ENCODE results near the gene TUBGCP5.
"Not testable (repeated sequence)": the region's sequence is repeated elsewhere in the genome, so short reads cannot be mapped to it uniquely, and the experiment has no call there.

The TUBGCP5 gene

GRCh38 chr15:23039143-23039916 lies at the start of gene TUBGCP5:
Gene TUBGCP5, minus strand, starts transcription at chr15:23039569. Its CDS starts 26 bp downstream, at chr15:23039543.
- DNase-seq (ENCODE audit: low spot score): peak; percentile 98

GRCh38 chr15:23083115-23083514 lies 43.7 kb upstream of the TUBGCP5 start:
- no peak for DNase-seq (ENCODE audit: low spot score)

DNA sequence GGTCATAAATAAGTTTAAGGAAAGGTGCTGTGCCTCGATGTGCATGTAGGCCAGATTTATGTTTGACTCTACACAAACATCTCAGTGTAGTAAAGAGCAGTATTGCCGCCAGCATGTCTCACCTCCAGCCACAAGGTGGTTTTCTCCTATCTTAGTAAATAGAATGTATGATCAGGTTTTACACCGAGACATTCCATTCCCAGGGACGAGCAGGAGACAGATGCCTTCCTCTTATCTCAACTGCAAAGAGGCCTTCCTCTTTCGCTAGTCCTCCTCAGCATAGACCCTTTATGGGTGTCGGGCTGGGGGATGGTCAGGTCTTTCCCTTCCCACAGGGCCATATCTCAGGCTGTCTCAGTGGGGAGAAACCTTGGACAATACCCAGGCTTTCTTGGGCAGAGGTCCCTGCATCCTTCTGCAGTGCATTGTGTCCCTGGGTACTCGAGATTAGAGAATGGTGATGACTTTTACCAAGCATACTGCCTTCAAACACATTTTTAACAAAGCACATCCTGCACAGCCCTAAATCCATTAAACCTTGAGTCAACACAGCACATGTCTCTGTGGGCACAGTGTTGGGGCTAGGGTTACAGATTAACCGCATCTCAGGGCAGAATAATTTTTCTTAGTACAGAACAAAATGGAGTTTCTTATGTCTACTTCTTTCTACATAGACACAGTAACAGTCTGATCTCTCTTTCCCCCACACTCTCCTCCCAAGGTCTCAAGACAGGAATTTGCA lies 42.8 kb upstream of the TUBGCP5 start:
- not testable (repeated sequence) for DNase-seq (ENCODE audit: low spot score)

DNA sequence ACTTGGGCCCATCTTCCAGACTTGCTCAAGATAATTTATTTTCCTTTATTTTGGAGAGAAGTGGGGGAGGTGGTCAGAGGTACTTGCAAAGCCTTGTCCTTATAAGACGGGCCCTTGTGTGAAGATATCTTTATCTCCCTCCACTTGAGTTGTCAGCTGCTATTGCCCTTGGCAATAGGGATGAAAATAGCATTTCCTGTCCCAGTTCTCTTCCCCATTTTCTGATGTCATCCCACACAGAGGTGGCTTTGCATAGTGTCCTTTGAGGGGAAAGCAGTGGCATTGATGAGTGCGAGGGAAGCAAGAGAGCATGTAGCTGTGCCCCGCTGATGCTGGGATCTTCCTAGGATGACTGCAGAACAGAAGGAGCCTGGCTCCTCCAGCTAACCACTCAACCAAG lies 41.9 kb upstream of the TUBGCP5 start:
- no peak for DNase-seq (ENCODE audit: low spot score)

GRCh38 chr15:23079766-23080165 lies 40.4 kb upstream of the TUBGCP5 start:
- DNase-seq (ENCODE audit: low spot score): no peak

GRCh38 chr15:23075927-23076326 lies 36.6 kb upstream of the TUBGCP5 start:
- no peak for DNase-seq (ENCODE audit: low spot score)

- no peak for DNase-seq (ENCODE audit: low spot score)
These were observed 35.3 kb upstream of the TUBGCP5 start for GRCh38 chr15:23074684-23075083.

- peak; percentile 34 for DNase-seq (ENCODE audit: low spot score)
These were observed 34.7 kb upstream of the TUBGCP5 start for GRCh38 chr15:23073890-23074646.

DNA sequence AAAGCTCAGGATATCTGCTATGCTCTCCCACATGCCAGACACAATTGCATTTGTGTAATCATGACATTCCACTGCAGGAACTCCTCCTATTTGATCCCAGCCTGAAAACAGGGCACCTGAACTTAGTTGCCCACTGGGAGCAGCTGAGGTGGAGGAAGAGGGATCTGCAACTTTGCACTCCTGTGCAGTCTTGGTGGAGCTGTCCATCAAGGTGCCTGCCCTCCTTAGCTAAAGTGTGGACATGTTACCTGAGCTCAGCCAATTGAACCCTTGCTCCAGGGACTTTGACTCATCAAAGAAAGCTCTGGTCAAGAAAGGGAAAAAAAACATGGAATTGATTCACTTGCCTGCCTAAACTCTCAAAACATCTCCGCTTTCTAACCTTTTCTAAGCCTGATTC lies 33.3 kb upstream of the TUBGCP5 start:
- no peak for DNase-seq (ENCODE audit: low spot score)

GRCh38 chr15:23069496-23070166 lies 30.3 kb upstream of the TUBGCP5 start:
- DNase-seq (ENCODE audit: low spot score): no peak

- DNase-seq (ENCODE audit: low spot score): no peak
These were observed 28.0 kb upstream of the TUBGCP5 start for GRCh38 chr15:23067416-23067815.

- DNase-seq (ENCODE audit: low spot score): no peak
These were observed 26.5 kb upstream of the TUBGCP5 start for GRCh38 chr15:23065836-23066235.

GRCh38 chr15:23064156-23064555 lies 24.8 kb upstream of the TUBGCP5 start:
- DNase-seq (ENCODE audit: low spot score): no peak

DNA sequence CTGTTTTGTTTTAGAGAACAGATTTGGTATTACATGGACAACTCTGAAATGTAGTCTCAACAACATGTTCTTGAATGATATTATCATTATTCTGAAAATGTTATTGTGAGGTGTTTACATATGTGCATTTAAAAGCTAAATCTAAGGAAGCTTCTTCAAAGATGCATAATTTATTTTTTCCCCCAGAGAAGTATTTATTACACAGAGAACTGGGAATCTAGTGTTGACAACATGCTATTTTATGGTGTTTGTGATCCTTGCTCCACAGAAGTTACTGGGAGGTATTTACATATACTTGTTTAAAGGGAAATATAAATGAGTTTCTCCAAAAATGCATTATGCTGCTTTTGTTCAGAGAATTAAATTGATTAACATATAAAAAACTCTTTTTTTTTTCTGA lies 18.3 kb upstream of the TUBGCP5 start:
- DNase-seq (ENCODE audit: low spot score): no peak

DNA sequence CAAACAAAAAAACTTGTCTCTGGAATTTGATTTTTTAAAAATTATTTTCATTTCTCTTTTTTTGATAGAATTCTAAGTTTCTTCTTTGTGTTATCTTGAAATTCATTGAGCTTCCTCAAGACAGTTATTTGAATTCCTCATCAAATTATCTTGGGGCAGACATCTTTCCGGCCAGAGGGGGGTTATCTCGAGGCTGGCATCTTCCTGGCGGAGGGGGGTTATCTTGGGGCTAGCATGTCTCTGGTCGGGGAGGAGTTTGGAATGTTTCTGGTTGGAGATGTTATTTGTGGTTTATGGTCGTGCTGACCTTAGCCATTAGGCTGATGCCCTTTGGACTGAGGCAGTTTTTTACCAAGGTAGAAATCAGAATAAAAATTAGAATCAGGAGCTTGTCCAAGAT lies 15.9 kb upstream of the TUBGCP5 start:
- DNase-seq (ENCODE audit: low spot score): no peak

DNA sequence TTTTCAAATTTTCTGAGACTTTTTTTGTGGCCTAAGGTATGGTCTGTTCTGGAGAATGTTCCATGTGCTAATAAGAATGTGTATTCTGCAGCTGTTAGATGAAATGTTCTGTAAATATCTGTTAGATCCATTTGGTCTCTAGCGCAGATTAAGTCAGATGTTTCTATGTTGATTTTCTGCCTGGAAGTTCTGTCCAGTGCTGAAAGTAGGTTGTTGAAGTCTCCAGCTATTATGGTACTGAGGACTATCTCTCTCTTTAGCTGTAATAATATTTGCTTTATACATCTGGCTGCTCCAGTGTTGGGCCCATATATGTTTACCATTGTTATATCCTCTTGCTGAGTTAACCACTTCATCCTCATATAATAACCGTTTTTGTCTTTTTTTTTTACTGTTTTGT lies 13.2 kb upstream of the TUBGCP5 start:
- DNase-seq (ENCODE audit: low spot score): no peak

DNA sequence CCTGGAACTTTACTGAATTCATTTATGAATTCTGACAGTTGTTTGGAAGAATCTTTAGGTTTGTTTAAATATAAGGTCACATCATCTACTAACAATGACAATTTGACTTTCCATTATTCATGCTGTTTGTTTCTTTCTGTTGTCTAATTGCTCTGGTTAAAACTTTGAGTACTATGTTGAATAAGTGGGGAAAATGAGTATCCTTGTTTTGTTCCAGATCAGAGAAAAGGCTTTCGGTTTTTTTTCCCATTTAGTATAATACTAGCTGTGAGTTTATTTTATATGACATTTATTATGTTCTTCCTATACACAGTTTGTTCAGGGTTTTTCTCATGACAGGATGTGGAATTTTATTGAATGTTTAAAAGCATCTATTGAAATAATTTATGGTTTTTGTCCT lies 11.3 kb upstream of the TUBGCP5 start:
- DNase-seq (ENCODE audit: low spot score): no peak

GRCh38 chr15:23049984-23050628 lies 10.7 kb upstream of the TUBGCP5 start:
- no peak for DNase-seq (ENCODE audit: low spot score)

DNA sequence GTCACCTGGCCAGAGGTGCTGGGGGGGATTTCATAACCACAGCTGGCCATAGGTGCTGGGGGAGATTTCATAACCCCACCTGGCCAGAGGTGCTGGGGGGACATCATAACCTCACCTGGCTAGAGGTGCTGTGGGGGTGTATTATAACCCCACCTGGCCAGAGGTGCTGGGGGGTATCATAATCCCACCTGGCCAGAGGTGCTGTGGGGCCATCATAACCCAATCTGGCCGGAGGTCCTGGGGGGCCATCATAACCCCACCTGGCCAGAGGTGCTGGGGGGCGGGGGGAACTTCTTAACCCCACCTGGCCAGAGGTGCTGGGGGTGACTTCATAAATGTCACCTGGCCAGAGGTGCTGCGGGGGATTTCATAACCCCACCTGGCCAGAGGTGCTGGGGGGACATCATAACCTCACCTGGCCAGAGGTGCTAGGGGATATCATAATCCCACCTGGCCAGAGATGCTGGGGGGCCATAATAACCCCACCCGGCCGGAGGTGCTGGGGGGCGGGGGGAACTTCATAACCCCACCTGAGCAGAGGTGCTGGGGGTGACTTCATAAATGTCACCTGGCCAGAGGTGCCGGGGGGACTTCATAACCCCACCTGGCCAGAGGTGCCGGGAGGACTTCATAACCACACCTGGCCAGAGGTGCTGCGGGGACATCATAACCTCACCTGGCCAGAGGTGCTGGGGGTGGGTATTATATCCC lies 9.4 kb upstream of the TUBGCP5 start:
- not testable (repeated sequence) for DNase-seq (ENCODE audit: low spot score)

- DNase-seq (ENCODE audit: low spot score): not testable (repeated sequence)
These were observed 4.6 kb upstream of the TUBGCP5 start for GRCh38 chr15:23043987-23044386.

- not testable (repeated sequence) for DNase-seq (ENCODE audit: low spot score)
These were observed 4.2 kb upstream of the TUBGCP5 start for GRCh38 chr15:23043535-23043934.

Data from D341Med (cell line).